ENCODE measurements around the gene LRAT.
"Not testable (repeated sequence)": the region's sequence is repeated elsewhere in the genome, so short reads cannot be mapped to it uniquely, and the experiment has no call there.

Gene LRAT

GRCh38 chr4:154720123-154720522 is 23.7 kb upstream of the LRAT start:
- POLR2A ChIA-PET (ENCODE audit: low non-redundant PET): no interaction called here
- TF ChIP-seq, protein P1, sequence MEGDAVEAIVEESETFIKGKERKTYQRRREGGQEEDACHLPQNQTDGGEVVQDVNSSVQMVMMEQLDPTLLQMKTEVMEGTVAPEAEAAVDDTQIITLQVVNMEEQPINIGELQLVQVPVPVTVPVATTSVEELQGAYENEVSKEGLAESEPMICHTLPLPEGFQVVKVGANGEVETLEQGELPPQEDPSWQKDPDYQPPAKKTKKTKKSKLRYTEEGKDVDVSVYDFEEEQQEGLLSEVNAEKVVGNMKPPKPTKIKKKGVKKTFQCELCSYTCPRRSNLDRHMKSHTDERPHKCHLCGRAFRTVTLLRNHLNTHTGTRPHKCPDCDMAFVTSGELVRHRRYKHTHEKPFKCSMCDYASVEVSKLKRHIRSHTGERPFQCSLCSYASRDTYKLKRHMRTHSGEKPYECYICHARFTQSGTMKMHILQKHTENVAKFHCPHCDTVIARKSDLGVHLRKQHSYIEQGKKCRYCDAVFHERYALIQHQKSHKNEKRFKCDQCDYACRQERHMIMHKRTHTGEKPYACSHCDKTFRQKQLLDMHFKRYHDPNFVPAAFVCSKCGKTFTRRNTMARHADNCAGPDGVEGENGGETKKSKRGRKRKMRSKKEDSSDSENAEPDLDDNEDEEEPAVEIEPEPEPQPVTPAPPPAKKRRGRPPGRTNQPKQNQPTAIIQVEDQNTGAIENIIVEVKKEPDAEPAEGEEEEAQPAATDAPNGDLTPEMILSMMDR (conservative IDR thresholded peaks at IDR 0.05; ENCODE audit: low read depth): no peak
- peak; percentile 38 for DNase-seq (ENCODE audit: low spot score)
- no peak overlapping the region for H3K27ac ChIP-seq
- CTCF ChIA-PET: no interaction called here

- H3K27ac ChIP-seq: no peak overlapping the region
- ChIA-PET CTCF (no interaction called here), POLR2A (ENCODE audit: low non-redundant PET) (no interaction called here)
- TF ChIP-seq, protein P1 (conservative IDR thresholded peaks at IDR 0.05; ENCODE audit: low read depth): no peak
- DNase-seq (ENCODE audit: low spot score): no peak
Measured at GRCh38 chr4:154720618-154721267, 23.1 kb upstream of the LRAT start.

DNA sequence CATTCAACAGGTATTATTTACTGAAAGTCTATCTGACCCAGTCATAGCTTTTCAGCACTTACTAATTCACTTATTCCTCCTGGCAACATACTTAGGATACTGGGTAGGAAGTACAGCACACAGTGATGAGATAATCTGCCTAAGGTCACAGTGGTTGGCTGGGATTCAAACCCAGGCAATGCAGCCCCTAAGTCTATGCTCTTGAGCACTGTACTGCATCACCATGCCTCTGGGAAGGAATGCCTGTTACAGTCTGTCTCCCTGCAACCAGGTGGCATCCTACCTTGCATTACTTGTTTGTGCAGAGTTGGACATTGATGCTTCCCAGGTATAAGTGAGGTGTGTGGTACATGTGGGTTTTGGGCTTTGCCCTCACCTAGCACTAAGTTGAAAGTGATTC is 21.5 kb upstream of the LRAT start:
- TF ChIP-seq, protein P1 (conservative IDR thresholded peaks at IDR 0.05; ENCODE audit: low read depth): no peak
- DNase-seq (ENCODE audit: low spot score): no peak
- H3K27ac ChIP-seq: no peak overlapping the region
- CTCF ChIA-PET: no interaction called here
- POLR2A ChIA-PET (ENCODE audit: low non-redundant PET): no interaction called here

GRCh38 chr4:154723601-154724000 is 20.2 kb upstream of the LRAT start:
- DNase-seq (ENCODE audit: low spot score); POLR2A ChIA-PET (ENCODE audit: low non-redundant PET); H3K27ac ChIP-seq: not testable (repeated sequence)
- CTCF ChIA-PET: interaction anchor here (0.9 kb wide), 1 partner anchor 9 kb away, joined by 4 read pairs; no protein-coding TSS in a partner anchor

- TF ChIP-seq, protein P1 (conservative IDR thresholded peaks at IDR 0.05; ENCODE audit: low read depth): no peak
- H3K27ac ChIP-seq: no peak overlapping the region
- no peak for DNase-seq (ENCODE audit: low spot score)
- POLR2A ChIA-PET (ENCODE audit: low non-redundant PET): no interaction called here
- CTCF ChIA-PET: no interaction called here
Measured at GRCh38 chr4:154727540-154727939, 16.3 kb upstream of the LRAT start.

DNA sequence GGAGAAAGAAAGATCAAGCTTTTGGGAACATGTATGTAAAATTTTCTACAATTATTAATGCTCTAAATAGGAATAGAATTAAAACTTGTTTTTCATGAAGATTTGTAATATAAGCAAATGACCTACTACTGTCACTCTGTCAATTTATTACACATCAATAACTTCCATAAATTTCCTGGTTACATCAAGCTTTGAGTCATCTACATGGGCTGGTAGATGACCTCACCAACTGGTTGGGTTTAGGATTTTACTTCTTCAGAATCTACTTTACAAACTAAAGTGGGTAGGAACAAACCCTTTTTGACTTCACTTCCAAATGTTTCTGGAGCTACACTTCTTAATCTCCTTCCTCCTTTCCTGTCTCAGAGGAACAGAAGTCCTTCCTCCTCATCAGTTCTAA is 12.0 kb upstream of the LRAT start:
- DNase-seq (ENCODE audit: low spot score): no peak
- TF ChIP-seq, protein P1 (conservative IDR thresholded peaks at IDR 0.05; ENCODE audit: low read depth): no peak
- no peak overlapping the region for H3K27ac ChIP-seq
- ChIA-PET CTCF (interaction anchor here (0.7 kb wide), 1 partner anchor 8 kb away, joined by 4 read pairs; no protein-coding TSS in a partner anchor), POLR2A (ENCODE audit: low non-redundant PET) (no interaction called here)

- no peak overlapping the region for H3K27ac ChIP-seq
- no peak for DNase-seq (ENCODE audit: low spot score)
- TF ChIP-seq, protein P1 (conservative IDR thresholded peaks at IDR 0.05; ENCODE audit: low read depth): no peak
- ChIA-PET POLR2A (ENCODE audit: low non-redundant PET) (no interaction called here), CTCF (interaction anchor here (0.6 to 0.7 kb wide), 2 partner anchors 9 kb away, joined by 4 to 5 read pairs; no protein-coding TSS in a partner anchor)
Measured at GRCh38 chr4:154732669-154733068, 11.1 kb upstream of the LRAT start.

All from RWPE1 (cell line).